HEK293 (cell line): ENCODE measurements around the gene MYO5B.

Experiments used
- CTCF ChIA-PET: fragments of 350-600 bp; formaldehyde crosslinking; extraction: SDS; loops from one replicate; lab custom pipeline; 2021; ENCODE audit warnings: antibody characterized with exemption; lab: Yijun Ruan, JAX
- POLR2A ChIA-PET: fragments of 300-600 bp; formaldehyde crosslinking; extraction: SDS; loops from one replicate; lab custom pipeline; 2020; ENCODE audit warnings: antibody characterized with exemption, inconsistent platforms; lab: Yijun Ruan, JAX
- H3K27ac ChIP-seq: fragments of 200-500 bp; sonication (Bioruptor generic); 2 replicates; pipeline ENCODE4 v1.5.1; 2014; ENCODE audit warnings: low read depth, low read length, control low read depth, inconsistent platforms; ENCODE audit errors: extremely low read depth
- H3K36me3 ChIP-seq, 2 experiments: fragments of 200-500 bp in 1 of 2; sonication (Bioruptor generic) in 1 of 2; 1 replicate in 1 of 2; 2 replicates in 1 of 2; pipeline ENCODE4 v1.5.1; 2014 to 2017; ENCODE audit warnings: inconsistent platforms in 2 of 2, low read length in 2 of 2; ENCODE audit not compliant: control insufficient read depth in 2 of 2, insufficient read depth in 1 of 2
- H3K4me1 ChIP-seq: fragments of 200-500 bp; sonication (Bioruptor generic); 2 replicates; pipeline ENCODE4 v1.5.1; 2014; ENCODE audit warnings: mild to moderate bottlenecking, low read length, inconsistent platforms; ENCODE audit not compliant: control insufficient read depth, insufficient read depth
- H3K4me3 ChIP-seq: 2 replicates; pipeline ENCODE4 v1.5.1; 2011; ENCODE audit warnings: low read depth, mild to moderate bottlenecking, control low read depth, low read length, moderate library complexity
- H3K9me3 ChIP-seq: fragments of 200-500 bp; sonication (Bioruptor generic); 2 replicates; pipeline ENCODE4 v1.5.1; 2014; ENCODE audit warnings: low read depth, low read length, inconsistent platforms; ENCODE audit not compliant: control insufficient read depth, insufficient read depth
- HOXA7 ChIP-seq: sonication (generic); formaldehyde crosslinking; IDR thresholded peaks from 2 replicates; pipeline ENCODE4 v1.8.1; 2022; ENCODE audit warnings: missing genetic modification reagents, borderline replicate concordance
- ZFHX2 ChIP-seq: fragments of 450-650 bp; formaldehyde crosslinking; conservative IDR thresholded peaks from 2 replicates; pipeline ENCODE4 v1.5.1; 2016; ENCODE audit warnings: missing biosample characterization, missing genetic modification characterization
- ZNF121 ChIP-seq: fragments of 450-650 bp; formaldehyde crosslinking; IDR thresholded peaks from 2 replicates; pipeline ENCODE4 v1.5.1; 2016; ENCODE audit warnings: missing biosample characterization, missing genetic modification characterization
- ZNF132 ChIP-seq: fragments of 450-650 bp; formaldehyde crosslinking; IDR thresholded peaks from 2 replicates; pipeline ENCODE4 v1.5.1; 2017; ENCODE audit warnings: missing biosample characterization, missing genetic modification characterization, borderline replicate concordance
- ZNF24 ChIP-seq: fragments of 450-650 bp; formaldehyde crosslinking; IDR thresholded peaks from 2 replicates; pipeline ENCODE4 v1.5.1; 2016; ENCODE audit warnings: missing biosample characterization, missing genetic modification characterization
- ZNF302 ChIP-seq: fragments of 450-650 bp; formaldehyde crosslinking; IDR thresholded peaks from 2 replicates; pipeline ENCODE4 v1.5.1; 2016; ENCODE audit warnings: missing biosample characterization, missing genetic modification characterization, low read depth
- ZNF354C ChIP-seq: fragments of 450-650 bp; formaldehyde crosslinking; IDR thresholded peaks from 2 replicates; pipeline ENCODE4 v1.5.1; 2016; ENCODE audit warnings: missing biosample characterization, missing genetic modification characterization, low read depth, borderline replicate concordance
- ZNF404 ChIP-seq: fragments of 450-650 bp; formaldehyde crosslinking; IDR thresholded peaks from 2 replicates; pipeline ENCODE4 v1.5.1; 2017; ENCODE audit warnings: missing biosample characterization, missing genetic modification characterization
- ZNF558 ChIP-seq: fragments of 450-650 bp; formaldehyde crosslinking; IDR thresholded peaks from 2 replicates; pipeline ENCODE4 v1.5.1; 2016; ENCODE audit warnings: missing biosample characterization, missing genetic modification characterization
- TF ChIP-seq, protein P1 (sequence below): fragments of 450-650 bp; formaldehyde crosslinking; IDR thresholded peaks from 2 replicates; pipeline ENCODE4 v1.5.1; 2016; ENCODE audit warnings: missing biosample characterization, missing genetic modification characterization
- TF ChIP-seq, protein P2 (sequence below): fragments of 450-650 bp; formaldehyde crosslinking; conservative IDR thresholded peaks from 2 replicates; pipeline ENCODE4 v1.5.1; 2016; ENCODE audit warnings: low read depth, missing biosample characterization, missing genetic modification characterization
- TF ChIP-seq, protein P3 (sequence below): fragments of 450-650 bp; formaldehyde crosslinking; IDR thresholded peaks from 2 replicates; pipeline ENCODE4 v1.5.1; 2017; ENCODE audit warnings: missing biosample characterization, mild to moderate bottlenecking, missing genetic modification characterization, moderate library complexity
- TF ChIP-seq, protein P4 (sequence below): fragments of 450-650 bp; formaldehyde crosslinking; IDR thresholded peaks from 2 replicates; pipeline ENCODE4 v1.5.1; 2017; ENCODE audit warnings: missing biosample characterization, missing genetic modification characterization
- TF ChIP-seq, protein P5 (sequence below): fragments of 450-650 bp; formaldehyde crosslinking; IDR thresholded peaks from 2 replicates; pipeline ENCODE4 v1.5.1; 2016; ENCODE audit warnings: missing biosample characterization, missing genetic modification characterization

The MYO5B gene

DNA sequence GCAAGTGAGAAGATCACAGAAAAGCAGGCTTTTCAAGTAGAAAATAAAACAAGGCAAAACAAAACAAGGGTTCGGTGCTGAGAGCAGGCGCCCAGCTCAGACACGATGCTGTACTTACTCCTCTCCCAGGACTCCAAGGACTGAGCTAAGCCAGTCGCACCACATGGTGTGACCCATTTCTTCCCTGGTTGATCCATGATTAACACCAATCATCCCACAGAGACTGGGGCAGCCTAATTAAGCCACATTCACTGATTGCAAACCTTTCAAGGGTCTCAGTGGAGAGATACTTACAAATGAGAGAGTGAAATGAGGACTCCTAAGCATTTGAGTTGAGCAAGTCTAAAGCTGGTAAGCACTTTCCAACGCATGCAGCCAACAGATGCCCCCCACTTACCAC, 155.2 kb downstream of the MYO5B start:
- Histone ChIP-seq H3K4me3 (no peak overlapping the region), H3K36me3 (no peaks in the 10 kb centered on the region), H3K4me1 (no peaks in the 10 kb centered on the region), H3K27ac (no peak overlapping the region), H3K9me3 (no peaks in the 10 kb centered on the region)
- ChIA-PET POLR2A (no interaction called here), CTCF (interaction anchor here (2.0 kb wide), 1 partner anchor 11 kb away, joined by 5 read pairs; no protein-coding TSS in a partner anchor)
- TF ChIP-seq ZNF24 = no peak
- TF ChIP-seq, protein P1, sequence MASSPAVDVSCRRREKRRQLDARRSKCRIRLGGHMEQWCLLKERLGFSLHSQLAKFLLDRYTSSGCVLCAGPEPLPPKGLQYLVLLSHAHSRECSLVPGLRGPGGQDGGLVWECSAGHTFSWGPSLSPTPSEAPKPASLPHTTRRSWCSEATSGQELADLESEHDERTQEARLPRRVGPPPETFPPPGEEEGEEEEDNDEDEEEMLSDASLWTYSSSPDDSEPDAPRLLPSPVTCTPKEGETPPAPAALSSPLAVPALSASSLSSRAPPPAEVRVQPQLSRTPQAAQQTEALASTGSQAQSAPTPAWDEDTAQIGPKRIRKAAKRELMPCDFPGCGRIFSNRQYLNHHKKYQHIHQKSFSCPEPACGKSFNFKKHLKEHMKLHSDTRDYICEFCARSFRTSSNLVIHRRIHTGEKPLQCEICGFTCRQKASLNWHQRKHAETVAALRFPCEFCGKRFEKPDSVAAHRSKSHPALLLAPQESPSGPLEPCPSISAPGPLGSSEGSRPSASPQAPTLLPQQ (tag by site-specific recombination) = no peak
- no peak for TF ChIP-seq ZNF121 (tag by site-specific recombination)
- TF ChIP-seq, protein P2, sequence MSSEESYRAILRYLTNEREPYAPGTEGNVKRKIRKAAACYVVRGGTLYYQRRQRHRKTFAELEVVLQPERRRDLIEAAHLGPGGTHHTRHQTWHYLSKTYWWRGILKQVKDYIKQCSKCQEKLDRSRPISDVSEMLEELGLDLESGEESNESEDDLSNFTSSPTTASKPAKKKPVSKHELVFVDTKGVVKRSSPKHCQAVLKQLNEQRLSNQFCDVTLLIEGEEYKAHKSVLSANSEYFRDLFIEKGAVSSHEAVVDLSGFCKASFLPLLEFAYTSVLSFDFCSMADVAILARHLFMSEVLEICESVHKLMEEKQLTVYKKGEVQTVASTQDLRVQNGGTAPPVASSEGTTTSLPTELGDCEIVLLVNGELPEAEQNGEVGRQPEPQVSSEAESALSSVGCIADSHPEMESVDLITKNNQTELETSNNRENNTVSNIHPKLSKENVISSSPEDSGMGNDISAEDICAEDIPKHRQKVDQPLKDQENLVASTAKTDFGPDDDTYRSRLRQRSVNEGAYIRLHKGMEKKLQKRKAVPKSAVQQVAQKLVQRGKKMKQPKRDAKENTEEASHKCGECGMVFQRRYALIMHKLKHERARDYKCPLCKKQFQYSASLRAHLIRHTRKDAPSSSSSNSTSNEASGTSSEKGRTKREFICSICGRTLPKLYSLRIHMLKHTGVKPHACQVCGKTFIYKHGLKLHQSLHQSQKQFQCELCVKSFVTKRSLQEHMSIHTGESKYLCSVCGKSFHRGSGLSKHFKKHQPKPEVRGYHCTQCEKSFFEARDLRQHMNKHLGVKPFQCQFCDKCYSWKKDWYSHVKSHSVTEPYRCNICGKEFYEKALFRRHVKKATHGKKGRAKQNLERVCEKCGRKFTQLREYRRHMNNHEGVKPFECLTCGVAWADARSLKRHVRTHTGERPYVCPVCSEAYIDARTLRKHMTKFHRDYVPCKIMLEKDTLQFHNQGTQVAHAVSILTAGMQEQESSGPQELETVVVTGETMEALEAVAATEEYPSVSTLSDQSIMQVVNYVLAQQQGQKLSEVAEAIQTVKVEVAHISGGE (tag by site-specific recombination) = no peak
- TF ChIP-seq ZNF302 (tag by site-specific recombination) = no peak
- TF ChIP-seq, protein P3, sequence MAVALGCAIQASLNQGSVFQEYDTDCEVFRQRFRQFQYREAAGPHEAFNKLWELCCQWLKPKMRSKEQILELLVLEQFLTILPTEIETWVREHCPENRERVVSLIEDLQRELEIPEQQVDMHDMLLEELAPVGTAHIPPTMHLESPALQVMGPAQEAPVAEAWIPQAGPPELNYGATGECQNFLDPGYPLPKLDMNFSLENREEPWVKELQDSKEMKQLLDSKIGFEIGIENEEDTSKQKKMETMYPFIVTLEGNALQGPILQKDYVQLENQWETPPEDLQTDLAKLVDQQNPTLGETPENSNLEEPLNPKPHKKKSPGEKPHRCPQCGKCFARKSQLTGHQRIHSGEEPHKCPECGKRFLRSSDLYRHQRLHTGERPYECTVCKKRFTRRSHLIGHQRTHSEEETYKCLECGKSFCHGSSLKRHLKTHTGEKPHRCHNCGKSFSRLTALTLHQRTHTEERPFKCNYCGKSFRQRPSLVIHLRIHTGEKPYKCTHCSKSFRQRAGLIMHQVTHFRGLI (tag by site-specific recombination) = no peak
- TF ChIP-seq, protein P4, sequence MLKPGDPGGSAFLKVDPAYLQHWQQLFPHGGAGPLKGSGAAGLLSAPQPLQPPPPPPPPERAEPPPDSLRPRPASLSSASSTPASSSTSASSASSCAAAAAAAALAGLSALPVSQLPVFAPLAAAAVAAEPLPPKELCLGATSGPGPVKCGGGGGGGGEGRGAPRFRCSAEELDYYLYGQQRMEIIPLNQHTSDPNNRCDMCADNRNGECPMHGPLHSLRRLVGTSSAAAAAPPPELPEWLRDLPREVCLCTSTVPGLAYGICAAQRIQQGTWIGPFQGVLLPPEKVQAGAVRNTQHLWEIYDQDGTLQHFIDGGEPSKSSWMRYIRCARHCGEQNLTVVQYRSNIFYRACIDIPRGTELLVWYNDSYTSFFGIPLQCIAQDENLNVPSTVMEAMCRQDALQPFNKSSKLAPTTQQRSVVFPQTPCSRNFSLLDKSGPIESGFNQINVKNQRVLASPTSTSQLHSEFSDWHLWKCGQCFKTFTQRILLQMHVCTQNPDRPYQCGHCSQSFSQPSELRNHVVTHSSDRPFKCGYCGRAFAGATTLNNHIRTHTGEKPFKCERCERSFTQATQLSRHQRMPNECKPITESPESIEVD (tag by site-specific recombination) = no peak
- no peak for TF ChIP-seq ZNF558 (tag by site-specific recombination)
- TF ChIP-seq, protein P5, sequence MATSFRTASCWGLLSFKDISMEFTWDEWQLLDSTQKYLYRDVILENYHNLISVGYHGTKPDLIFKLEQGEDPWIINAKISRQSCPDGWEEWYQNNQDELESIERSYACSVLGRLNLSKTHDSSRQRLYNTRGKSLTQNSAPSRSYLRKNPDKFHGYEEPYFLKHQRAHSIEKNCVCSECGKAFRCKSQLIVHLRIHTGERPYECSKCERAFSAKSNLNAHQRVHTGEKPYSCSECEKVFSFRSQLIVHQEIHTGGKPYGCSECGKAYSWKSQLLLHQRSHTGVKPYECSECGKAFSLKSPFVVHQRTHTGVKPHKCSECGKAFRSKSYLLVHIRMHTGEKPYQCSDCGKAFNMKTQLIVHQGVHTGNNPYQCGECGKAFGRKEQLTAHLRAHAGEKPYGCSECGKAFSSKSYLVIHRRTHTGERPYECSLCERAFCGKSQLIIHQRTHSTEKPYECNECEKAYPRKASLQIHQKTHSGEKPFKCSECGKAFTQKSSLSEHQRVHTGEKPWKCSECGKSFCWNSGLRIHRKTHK = no peak
- TF ChIP-seq ZNF404 = no peak
- TF ChIP-seq ZNF132 (tag by site-specific recombination) = no peak
- no peak for TF ChIP-seq HOXA7 (CRISPR knock-in tag)
- no peak for TF ChIP-seq ZNF354C (tag by site-specific recombination)

DNA sequence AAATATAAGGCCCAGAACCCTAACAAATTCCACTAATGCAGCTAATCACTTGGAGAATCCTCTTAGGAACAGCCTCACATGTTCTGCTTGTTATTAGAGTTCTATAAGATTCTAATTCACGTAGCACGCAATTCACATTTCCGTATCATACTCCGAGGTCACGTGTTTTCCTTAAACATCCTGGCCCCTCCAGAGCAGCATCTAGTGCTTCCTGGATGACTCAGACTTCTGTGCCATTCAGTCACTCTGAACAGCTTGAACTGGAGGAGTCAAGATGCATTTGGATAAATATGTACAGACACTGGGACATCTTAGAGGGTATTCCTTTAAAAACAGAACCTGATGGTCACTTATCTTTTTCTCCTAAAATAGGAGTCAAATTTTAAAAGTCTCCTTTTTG, 156.5 kb downstream of the MYO5B start:
- Histone ChIP-seq H3K9me3 (no peaks in the 10 kb centered on the region), H3K4me3 (no peak overlapping the region), H3K4me1 (no peaks in the 10 kb centered on the region), H3K27ac (no peak overlapping the region), H3K36me3 (no peaks in the 10 kb centered on the region)
- ChIA-PET POLR2A (no interaction called here), CTCF (interaction anchor here (2.0 kb wide), 1 partner anchor 12 kb away, joined by 5 read pairs; no protein-coding TSS in a partner anchor)
- no peak for TF ChIP-seq ZFHX2 (tag by site-specific recombination)
